Ovary (tissue), 3 donors: ENCODE measurements around the gene CBLC.

Source experiments
- CTCF ChIP-seq, 3 donors: fragments of 450-650 bp in 2 of 3; fragments of 200-600 bp in 1 of 3; IDR thresholded peaks; one replicate each; pipeline versions ENCODE4 v1.5.1 to v1.8.0; 2016 to 2022; ENCODE audit warnings: antibody characterized with exemption in 3 of 3, mild to moderate bottlenecking in 1 of 3
- POLR2A ChIP-seq: fragments of 450-650 bp; IDR thresholded peaks from one replicate; pipeline ENCODE4 v1.6.1; 2017; ENCODE audit warnings: antibody characterized with exemption, mild to moderate bottlenecking, moderate library complexity
- donor health status: DM: no; HTN: no; CAD: no.

GRCh38 chr19:44759083-44759804 lies 18.4 kb upstream of the CBLC start:
- TF ChIP-seq POLR2A (no peak), CTCF (IDR thresholded peaks at IDR 0.05) (no peak)
